GM23338 (cell line): ENCODE data around the gene OR6V1.

Source experiments
- POLR2AphosphoS5 ChIP-seq: IDR thresholded peaks from 2 replicates; pipeline ENCODE4 v1.6.1; 2016; ENCODE audit warnings: antibody characterized with exemption, low read depth
- REST ChIP-seq: IDR thresholded peaks from one replicate; pipeline ENCODE4 v1.6.1; 2018; ENCODE audit warnings: antibody characterized with exemption; ENCODE audit not compliant: unreplicated experiment

GRCh38 chr7:143013473-143013872, 38.7 kb upstream of the OR6V1 start:
- no peak for TF ChIP-seq POLR2AphosphoS5
- TF ChIP-seq REST = no peak
